NCI-H146 (cell line): ENCODE measurements around the gene PLB1.

Experiments
- DNase-seq: peaks from one replicate; lab custom pipeline; 2025; lab: John Stamatoyannopoulos, UW

PLB1 gene, protein sequence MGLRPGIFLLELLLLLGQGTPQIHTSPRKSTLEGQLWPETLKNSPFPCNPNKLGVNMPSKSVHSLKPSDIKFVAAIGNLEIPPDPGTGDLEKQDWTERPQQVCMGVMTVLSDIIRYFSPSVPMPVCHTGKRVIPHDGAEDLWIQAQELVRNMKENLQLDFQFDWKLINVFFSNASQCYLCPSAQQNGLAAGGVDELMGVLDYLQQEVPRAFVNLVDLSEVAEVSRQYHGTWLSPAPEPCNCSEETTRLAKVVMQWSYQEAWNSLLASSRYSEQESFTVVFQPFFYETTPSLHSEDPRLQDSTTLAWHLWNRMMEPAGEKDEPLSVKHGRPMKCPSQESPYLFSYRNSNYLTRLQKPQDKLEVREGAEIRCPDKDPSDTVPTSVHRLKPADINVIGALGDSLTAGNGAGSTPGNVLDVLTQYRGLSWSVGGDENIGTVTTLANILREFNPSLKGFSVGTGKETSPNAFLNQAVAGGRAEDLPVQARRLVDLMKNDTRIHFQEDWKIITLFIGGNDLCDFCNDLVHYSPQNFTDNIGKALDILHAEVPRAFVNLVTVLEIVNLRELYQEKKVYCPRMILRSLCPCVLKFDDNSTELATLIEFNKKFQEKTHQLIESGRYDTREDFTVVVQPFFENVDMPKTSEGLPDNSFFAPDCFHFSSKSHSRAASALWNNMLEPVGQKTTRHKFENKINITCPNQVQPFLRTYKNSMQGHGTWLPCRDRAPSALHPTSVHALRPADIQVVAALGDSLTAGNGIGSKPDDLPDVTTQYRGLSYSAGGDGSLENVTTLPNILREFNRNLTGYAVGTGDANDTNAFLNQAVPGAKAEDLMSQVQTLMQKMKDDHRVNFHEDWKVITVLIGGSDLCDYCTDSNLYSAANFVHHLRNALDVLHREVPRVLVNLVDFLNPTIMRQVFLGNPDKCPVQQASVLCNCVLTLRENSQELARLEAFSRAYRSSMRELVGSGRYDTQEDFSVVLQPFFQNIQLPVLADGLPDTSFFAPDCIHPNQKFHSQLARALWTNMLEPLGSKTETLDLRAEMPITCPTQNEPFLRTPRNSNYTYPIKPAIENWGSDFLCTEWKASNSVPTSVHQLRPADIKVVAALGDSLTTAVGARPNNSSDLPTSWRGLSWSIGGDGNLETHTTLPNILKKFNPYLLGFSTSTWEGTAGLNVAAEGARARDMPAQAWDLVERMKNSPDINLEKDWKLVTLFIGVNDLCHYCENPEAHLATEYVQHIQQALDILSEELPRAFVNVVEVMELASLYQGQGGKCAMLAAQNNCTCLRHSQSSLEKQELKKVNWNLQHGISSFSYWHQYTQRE (N-terminal part only)

DNA sequence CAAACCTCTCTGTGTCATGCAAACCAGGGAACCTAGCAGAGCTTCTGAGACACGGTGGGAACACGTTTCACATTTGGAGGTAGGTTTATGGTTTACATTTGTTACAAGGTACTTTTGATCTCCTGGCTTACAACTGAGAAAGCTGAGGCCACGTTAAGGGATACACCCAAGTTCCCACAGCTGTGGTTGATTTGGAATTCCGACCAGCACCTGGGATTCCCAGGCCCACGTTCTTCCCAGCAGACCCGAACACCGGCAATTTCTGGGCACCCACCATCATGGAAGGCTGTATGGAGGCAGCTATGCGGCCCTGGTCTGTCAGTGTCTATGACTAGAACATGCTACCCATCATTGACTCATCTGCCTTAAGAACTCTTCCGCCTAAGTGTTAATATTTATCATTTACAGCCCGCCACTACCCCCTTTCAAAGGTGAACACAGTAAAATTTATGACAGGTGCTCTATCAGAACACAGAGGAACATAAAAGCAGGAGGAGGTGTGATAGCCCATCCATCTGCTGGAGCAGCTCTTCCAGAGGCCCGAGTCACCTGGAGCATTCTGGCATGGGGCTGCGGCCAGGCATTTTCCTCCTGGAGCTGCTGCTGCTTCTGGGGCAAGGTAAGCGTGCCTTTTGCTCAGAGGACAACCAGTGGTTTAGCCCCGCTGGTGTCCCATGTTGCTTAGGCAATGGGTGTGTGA, at the start of gene PLB1:
PLB1 (plus strand) TSS at position 510 of the 700 bp plus-strand sequence; CDS start at position 565, 55 bp downstream.
- DNase-seq = no peak

DNA sequence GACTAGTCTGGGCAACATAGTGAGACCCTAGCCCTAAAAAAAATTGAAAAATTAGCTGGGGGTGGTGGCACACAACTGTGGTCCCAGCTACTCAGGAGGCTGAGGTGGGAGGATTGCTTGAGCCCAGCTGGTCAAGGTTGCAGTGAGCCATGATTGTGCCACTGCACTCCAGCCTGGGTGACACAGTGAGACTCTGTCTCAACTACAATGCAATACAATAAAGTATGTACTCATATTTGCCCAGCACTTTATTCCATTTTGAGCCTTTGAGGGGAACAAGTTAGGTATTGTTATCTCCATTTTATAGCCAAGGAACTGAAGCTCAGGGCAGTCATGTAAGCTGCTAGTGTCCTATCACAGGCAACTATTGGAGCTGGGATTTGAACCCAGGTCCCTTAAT, 49.3 kb upstream of the PLB1 start:
- DNase-seq = no peak

DNA sequence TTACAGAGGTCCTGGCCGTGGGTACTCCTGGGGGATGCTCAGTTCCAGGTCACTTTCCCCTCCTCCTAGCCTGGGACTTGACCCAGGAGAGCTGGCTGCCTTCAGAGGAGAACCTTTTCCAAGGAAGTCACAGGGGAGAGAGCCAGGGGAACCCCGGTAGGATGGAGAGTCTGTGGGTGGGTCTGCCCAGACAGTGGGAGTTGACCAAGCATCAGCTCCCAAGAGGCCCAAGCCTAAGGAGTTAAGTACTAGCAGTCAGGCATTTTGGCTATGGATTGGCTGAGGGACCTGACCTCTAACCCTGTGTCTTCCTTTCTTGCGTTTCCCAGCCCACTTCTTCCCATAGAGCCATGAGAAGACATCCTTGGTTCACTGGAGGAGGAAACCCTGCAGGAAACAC, 48.8 kb upstream of the PLB1 start:
- no peak for DNase-seq

DNA sequence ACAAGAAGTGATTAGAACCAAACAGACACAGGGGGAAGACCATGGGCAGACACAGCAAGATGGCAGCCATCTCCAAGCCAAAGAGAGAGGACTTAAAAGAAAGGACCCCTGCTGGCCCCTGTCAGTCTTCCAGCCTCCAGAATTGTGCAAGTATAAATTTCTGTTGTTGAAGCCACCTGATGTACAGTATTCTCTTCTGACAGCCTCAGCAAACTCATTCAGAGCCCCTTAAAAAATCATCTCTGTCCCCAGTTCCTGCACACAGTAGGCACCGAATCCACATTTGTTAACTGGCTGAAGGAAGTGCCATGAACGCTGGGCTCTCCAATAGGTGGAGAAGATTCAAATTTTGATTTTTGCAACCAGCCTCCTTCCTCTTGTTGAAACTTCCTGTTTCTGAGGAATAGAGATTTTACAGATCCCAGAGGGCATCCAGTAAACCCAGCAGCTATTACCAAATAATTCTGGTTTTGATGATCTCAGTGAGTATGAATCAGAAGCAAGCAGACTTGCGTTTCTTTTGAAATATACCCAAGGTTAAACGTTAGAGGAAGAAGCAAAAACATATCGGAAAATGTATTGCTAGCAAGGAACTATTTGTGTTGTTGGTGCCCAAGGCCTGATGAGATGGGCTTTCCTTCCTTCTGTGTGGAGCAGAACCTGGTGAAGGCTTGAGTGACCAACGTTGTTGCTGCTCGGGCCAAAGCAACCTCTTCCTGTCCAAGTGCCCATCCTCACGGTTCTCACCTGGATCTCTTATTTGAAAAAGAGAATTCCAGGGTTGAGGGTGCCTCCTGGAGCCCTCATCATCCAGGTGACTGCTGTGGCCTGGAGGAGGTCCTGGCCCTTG, 47.7 kb upstream of the PLB1 start:
- DNase-seq = no peak

DNA sequence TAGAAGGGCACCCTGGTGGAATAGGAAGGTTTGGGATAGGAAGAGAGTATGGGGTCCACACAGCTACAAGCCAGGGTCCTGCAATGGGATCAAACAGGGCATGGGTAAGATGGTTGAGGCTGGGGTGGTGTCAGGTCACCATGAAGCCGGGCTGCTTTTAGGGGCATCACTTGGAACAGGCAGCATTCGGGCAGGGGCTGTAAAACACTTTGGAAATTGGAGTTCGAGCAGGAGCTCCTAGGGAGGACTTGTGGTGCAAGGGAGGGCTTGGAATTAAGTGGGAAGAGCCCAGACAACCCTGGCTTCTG, 47.1 kb upstream of the PLB1 start:
- no peak for DNase-seq

DNA sequence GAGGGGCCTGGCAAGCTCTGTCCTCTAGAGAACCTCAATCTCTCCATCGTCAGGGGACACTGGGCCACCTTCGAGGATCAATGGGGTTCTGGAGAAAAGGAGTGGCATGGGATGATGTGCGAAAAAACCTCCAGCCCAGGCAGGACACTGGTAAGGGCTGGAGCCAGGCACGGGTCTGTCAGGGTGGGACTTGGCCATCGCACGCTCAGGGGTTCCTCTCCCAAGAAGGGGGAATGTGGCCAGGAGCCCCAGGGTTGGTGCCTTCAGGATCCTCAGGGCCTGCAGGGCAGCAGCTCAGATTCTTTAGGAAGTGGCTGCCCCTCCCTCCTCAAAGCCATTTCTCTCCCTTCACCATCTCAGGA, 46.8 kb upstream of the PLB1 start:
- DNase-seq = no peak

DNA sequence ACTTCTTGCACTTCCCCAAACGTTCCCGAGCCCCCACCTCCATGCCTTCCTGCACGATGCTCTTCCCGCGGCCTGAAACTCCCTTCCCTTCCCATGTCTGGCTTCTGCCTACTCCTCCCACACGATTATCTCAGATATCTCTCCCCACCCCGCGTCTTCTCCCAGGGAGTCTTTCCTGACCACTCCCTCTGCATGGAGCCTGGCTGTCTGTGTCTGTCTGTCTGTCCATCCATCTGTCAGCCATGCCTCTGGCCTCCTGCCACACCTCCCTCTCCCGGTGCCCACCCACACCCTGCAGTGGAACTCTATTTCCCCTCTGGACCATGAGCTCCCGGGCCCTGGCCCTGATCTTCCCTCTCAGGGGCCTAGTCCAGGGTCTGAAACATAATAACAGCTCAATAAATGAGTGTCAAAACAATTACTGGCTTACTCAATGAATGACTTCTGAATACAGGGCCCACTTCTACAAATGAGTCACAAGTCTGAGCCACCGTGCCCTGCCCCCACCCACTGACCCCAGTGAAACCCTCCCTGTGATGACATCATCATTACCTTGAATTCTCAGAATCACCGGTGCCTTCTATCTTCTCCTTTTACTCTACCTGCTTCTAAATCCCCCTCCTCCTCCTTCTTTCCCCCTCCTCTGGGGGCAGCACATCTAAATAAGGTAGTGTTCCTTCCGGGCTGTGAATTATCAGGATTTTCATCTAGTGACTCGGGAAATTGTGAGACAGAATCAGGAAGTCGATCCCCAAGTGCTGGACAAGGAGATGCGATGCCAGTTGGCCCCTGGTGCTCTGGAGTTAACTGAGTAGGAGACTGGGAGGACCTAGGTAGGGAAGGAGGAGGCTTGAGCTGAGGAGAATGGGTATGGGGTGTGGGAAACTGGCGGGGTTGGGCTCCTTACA, 46.1 kb upstream of the PLB1 start:
- DNase-seq = no peak

DNA sequence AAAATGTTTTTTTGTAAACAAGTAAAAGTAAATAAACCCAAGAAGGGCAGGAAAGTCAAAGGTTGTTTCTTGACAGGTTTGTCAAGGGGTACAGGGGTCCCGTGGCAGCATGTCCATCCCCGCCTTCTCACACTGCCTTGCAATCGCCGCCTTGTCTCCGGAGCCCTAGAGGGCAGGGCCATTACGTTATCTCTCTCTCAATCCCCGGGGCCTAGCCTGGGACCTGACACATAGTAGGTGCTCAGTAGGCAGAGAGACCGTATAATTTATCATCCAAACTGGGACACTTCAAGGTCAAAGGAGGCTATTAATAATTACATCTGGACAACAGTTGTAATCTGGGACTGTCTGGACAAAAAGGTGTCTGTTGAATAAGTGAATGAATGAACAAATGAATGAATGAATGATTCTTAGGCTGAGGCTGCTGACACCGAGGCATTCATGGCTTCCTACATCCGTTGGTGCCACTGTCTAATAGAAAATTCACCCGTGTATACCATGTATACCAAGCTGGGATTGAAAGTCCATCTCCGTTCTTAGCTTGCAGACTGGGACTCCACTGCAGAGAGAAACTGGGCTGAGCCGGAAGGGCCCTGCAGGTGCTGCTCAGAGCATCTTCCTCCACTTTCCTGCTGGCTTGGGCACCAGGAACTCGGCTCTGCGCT, 44.8 kb upstream of the PLB1 start:
- DNase-seq = no peak

DNA sequence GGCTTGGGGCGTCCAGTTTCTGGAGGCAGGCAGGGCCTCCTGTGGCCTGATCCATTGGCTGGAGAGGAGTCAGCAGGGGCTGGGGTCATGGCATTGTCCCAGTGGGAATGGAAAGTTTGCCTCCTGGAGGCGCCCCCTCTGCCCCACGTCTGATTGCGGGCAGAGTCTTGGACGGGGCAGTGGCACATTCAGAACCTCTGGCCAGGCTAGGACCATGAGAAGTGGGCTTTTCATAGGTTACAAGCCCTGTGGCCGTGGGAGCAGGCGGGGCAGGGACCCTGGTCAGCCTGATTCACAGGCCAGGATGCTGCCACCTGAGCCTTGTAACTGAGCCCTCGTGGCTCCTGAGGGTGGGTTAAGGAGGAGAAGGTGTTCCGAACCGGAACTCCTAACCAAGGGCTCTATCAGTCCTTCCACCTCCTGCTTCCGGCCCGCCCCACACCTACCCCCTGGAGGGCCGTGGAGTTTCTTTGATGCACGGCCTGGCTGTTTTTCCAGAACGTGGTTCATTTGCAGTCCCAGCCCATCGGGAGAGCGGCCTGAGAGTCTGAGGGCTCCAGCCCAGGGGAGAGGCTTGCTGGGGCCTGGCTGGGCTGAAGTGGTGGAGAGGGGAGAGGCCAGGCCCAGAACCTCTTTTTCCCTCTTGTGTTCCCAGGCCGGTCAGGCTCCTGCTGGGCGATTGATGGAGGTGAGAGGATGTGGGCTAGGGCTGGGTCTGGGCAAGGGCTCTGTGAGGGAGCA, 43.9 kb upstream of the PLB1 start:
- no peak for DNase-seq

DNA sequence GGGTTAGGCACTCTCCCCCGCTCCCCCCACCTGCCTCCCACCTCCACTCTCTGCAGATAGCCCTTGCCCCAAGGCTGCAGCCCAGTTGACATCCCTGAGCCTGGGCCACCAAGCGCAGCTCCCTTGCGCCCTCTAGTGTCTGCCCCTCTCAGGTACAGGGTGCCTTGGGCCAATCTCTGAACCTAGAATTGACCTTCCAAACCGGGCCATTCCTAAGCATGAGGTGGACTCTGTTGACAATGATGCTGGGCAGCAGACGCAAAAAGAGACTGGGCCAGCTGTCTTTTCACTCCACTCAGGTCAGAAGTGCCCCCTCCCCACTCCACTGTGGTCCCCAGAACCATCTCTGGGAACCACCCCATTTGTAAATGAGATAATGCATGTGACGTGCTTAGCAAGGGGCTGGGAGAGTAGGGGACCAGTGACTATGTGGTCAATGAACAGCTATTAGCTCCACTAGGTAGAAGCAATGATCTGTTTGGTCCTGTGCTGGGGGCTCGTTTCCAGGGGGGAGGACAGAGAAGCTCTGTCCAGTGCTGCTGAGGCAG, 43.3 kb upstream of the PLB1 start:
- DNase-seq = peak; percentile 11

DNA sequence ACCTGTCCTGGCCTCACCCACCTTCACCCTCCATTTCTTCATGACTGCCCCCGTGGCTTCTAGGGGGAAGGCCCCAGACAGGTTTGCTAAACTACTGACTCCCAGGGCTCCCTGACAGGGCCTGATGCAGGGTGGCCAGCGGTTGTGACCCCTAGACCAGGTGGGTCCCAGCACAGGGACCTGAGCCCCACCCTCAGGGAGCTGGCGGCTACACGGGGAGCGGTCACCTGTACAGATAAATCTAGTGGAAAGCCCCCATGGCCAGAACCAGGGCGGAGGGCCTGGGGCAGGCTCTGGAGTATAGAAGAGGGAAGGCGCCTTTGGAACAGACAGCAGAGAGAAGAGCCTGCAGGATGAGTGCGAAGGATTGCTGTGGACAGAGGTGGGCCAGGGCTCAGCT, 42.5 kb upstream of the PLB1 start:
- DNase-seq = no peak

DNA sequence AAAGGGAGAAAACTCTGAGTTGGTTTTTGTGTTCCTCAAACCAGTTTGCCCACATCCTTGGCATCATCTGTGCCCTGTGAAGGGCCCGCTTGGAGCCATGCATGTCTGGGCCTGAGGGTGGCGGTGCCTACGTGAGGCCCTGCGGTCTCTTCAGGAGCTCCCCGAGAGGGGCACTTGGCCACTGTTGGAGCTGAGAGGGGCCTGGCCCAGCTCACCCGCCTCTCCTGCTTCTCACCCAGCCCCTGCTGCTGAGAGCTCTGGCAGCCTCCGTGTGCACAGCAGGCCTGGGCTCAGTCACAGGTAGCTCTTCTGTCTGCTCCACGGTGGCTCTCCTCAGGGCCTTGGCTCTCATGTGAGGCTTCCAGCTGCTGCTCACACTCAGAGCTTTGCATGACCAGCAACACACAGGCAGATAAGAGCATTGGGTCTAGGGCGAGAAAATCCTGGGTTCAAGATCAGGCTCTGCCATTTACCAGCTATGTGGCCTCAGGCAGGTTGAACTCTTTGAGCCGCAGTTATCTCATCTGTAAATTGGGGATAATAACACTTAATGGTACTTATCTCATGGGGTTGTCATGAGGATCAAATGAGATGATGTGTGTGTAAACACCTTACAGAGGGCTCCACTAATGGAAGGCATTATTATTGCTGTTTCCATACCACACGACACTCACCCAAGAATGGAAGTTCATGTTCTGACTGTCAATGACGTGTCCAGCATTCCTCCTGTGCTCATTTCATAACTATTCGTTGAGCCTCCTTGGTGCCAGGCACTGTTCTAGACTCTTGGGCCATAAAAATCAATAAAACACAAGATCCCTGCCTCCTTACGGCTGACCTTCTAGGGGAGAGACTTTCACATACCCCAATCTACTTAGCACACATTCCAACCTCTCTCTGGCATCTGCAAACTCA, 41.6 kb upstream of the PLB1 start:
- DNase-seq = peak; percentile 33

DNA sequence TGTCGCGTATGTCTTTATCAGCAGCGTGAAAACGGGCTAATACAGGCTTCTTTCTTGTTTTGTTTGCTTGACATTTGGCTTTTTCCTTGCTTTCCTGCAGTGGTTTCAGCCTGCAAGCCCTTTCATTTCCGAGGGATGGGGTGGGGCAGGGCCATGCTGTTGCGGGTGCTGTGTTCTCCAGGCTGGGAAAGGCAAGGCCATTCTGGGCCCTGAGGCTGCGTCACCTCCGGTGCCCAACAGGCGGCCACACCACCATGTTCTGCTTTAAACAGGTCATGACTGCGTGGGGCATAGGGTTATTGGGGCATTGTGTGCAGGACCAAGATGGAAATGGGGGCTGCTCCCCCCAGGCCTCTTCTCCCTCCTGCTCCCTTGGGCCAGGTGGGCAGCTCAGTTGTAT, 38.6 kb upstream of the PLB1 start:
- no peak for DNase-seq

DNA sequence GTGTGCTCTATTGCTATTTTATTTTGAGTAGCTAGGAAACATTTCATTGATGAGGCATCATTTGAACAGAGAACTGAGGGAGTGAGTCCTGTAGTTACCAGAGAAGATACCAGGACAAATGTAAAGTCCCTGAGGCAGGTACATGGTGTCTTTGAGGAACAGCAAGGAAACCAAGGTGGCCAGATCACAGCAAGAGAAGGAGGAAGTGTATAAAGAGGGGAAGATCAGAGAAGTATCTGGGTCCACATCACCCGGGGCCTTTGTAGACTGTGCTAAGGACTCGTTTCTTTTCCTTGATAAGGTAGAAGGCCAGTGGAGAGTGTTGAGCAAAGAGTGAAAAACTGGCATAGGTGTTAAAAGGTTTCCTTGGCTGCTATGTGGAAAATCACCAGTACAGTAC, 34.8 kb upstream of the PLB1 start:
- DNase-seq = no peak

DNA sequence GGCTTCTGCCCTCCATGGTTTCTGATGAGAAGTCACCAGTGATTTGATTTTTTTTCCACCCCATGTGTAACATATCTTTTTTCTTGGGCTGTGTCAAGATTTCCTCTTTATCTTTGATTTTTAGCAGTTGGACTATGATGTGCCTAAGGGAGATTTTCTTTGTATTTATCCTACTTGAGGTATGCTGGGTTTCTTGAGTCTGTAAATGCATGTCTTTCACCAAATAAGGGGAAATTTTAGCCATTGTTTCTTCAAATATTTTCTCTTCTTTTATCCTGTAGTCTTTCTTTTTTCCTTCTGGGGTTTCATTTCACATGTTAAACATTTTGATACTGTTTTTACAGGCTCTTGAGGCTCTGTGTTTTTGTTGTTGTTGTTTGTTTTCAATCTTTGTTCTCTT, 33.7 kb upstream of the PLB1 start:
- DNase-seq = no peak

DNA sequence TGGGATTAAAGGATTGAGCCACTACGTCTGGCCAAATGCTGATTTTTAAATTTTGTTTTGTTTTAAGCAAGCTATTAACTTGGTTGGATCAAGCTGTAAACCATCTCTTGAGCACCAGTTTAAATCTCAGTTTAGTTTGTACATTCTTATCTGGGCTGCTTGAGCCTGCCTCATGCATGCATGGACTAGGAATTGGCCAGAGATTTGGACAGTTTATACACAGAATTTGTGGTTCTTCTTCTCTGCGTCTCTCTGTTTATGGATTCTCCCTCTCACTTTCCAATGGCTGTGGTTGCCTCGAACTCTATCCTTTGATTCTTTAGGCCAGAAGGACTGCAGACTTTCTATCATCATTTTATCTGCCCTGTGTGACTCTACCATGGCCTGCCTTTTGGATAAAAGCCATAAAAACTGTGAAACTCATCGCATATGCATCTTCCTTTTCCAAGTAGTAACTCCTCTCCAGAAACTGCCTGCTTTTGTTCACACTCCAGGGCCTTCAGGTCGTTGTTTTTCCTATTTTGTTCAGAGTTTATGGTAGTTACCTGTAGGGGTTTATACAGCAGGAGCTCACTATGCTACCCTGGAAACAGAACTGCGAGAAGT, 32.5 kb upstream of the PLB1 start:
- DNase-seq = no peak

DNA sequence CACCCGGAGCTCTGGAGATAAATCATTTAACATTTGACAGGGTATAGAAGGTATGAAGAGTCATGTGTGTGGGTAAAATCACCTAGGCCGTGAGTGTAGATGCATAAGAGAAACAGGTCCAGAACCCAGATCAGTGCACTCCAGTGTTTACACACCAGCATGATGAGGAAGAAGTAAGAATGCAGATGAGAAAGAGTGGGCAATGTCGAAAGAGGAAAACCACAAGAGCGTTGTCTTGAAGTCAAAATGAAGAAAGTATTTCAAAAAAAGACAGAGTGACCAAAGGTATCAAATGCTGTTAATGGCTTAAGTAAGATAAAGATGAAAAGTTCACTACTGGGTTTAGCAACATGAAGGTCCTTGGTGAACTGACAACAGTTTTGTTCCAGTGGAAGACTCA, 32.0 kb upstream of the PLB1 start:
- no peak for DNase-seq
